ENCODE measurements around the gene CCL27.

The CCL27 gene

GRCh38 chr9:34651876-34652601 is 10.4 kb downstream of the CCL27 start, which contains the start of gene IL11RA:
Gene IL11RA (plus strand): TSS chr9:34652185. CDS start chr9:34655218, 3,033 bp downstream.
- peak; percentile 83 for DNase-seq (ENCODE audit: low read depth)
- H3K4me3 ChIP-seq (ENCODE audit: low read depth, low read length), result peak within 1 kb of the TSS; percentile 38
- TF ChIP-seq CTCF (conservative IDR thresholded peaks at IDR 0.05; ENCODE audit: low read depth, low read length), result no peak

- H3K4me3 ChIP-seq (ENCODE audit: low read depth, low read length), result no peak overlapping the region
- no peak for TF ChIP-seq CTCF (conservative IDR thresholded peaks at IDR 0.05; ENCODE audit: low read depth, low read length)
- DNase-seq (ENCODE audit: low read depth), result peak; percentile 52
Measured at GRCh38 chr9:34651321-34651720, 11.1 kb downstream of the CCL27 start.

GRCh38 chr9:34650816-34651215 is 11.6 kb downstream of the CCL27 start:
- TF ChIP-seq CTCF (conservative IDR thresholded peaks at IDR 0.05; ENCODE audit: low read depth, low read length), result no peak
- peak; percentile 61 for DNase-seq (ENCODE audit: low read depth)
- no peak overlapping the region for H3K4me3 ChIP-seq (ENCODE audit: low read depth, low read length)

- DNase-seq (ENCODE audit: low read depth), result no peak
- TF ChIP-seq CTCF (conservative IDR thresholded peaks at IDR 0.05; ENCODE audit: low read depth, low read length), result no peak
- no peak overlapping the region for H3K4me3 ChIP-seq (ENCODE audit: low read depth, low read length)
Measured at GRCh38 chr9:34648673-34649072, 13.8 kb downstream of the CCL27 start.

GRCh38 chr9:34647651-34648050 is 14.8 kb downstream of the CCL27 start:
- peak overlapping the region; percentile 68 for H3K4me3 ChIP-seq (ENCODE audit: low read depth, low read length)
- DNase-seq (ENCODE audit: low read depth), result no peak

GRCh38 chr9:34647084-34647403 is 15.4 kb downstream of the CCL27 start:
- no peak for DNase-seq (ENCODE audit: low read depth)
- H3K4me3 ChIP-seq (ENCODE audit: low read depth, low read length), result peak overlapping the region; percentile 68
- no peak for TF ChIP-seq CTCF (conservative IDR thresholded peaks at IDR 0.05; ENCODE audit: low read depth, low read length)

More at GRCh38 chr9:34647651-34648050, 14.8 kb downstream of the CCL27 start:
- no peak for TF ChIP-seq CTCF (conservative IDR thresholded peaks at IDR 0.05; ENCODE audit: low read depth, low read length)

All from choroid plexus epithelial cell (primary cell).